Natural killer cell treated with Interleukin-12 subunit alpha and Interleukin-12 subunit beta and Interleukin-15 and Interleukin-18, amount 100 ng/mL, for 72 hours (primary cell): Measurements from ENCODE around the gene DCANP1. TPM values are rescaled to one million over a fixed set of nuclear protein-coding genes. Genes with fewer than 3 reads are reported as not detected.

Experiments
- ATAC-seq, 2 donors: fragments of 150-1000 bp; cut with Tn5 transposase in 1 of 2; sonication (Bioruptor Pico), chemical (Tn5 transposase) in 1 of 2; 2 replicates each; pipeline ENCODE4 v1.10.0; 2021
- DNase-seq: peaks from one replicate; pipeline ENCODE4 v3.0.0; 2022; ENCODE audit warnings: low spot score
- H3K27ac Mint-ChIP-seq, 2 donors: 1 replicate in 1 of 2; 2 replicates in 1 of 2; pipeline ENCODE4 v1.8.0; 2022; ENCODE audit warnings: mixed read lengths in 2 of 2, mild to moderate bottlenecking in 1 of 2, moderate library complexity in 1 of 2
- H3K27me3 Mint-ChIP-seq, 2 donors: 1 replicate in 1 of 2; 2 replicates in 1 of 2; pipeline ENCODE4 v1.8.0; 2022; ENCODE audit warnings: mixed read lengths in 2 of 2
- H3K36me3 Mint-ChIP-seq: one replicate; pipeline ENCODE4 v1.8.0; 2022; ENCODE audit warnings: mixed read lengths
- H3K4me1 Mint-ChIP-seq, 2 donors: 1 replicate in 1 of 2; 2 replicates in 1 of 2; pipeline ENCODE4 v1.8.0; 2022; ENCODE audit warnings: low read depth in 2 of 2, mixed read lengths in 2 of 2, mild to moderate bottlenecking in 1 of 2
- H3K4me3 Mint-ChIP-seq: one replicate; pipeline ENCODE4 v1.8.0; 2022; ENCODE audit warnings: mixed read lengths
- H3K9me3 Mint-ChIP-seq: 2 replicates; pipeline ENCODE4 v1.8.0; 2022; ENCODE audit warnings: mixed read lengths
- total RNA-seq, 2 donors: library from RNA; stranded (reverse); gene quantifications; one replicate each; pipeline ENCODE4 v1.2.3, GENCODE V29; 2022

Gene DCANP1
- total RNA-seq, 2 donors from 2014 or later, result not detected

DNA sequence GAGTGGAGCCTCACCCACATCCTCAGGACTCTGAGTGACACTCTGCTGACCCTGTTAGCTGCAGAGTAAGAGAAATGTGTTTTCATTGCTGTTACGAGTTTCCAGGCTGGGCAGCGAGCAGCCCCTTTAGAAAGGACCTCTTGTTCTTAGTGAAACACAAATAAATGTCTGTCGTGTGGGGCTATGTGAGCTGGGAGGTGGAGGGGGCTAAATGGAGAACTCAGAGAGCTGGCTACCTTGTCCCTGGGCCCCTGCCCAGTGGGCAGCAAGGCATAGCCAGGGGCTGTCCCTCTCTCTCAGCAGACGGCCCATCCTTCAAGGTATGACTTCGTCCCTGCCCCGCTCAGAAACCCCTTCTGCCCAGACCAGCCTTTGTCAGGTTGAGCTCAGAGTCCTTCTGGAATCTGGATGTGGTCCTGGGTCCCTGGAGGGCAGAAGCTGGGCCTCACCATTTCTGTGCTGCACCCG, 10.2 kb downstream of the DCANP1 start:
- Mint-ChIP-seq H3K9me3 (no peaks in the 10 kb centered on the region), H3K27ac (no peak overlapping the region), H3K27me3 (peaks cover 6 to 7% of the 10 kb centered on the region in 2 donors), H3K4me1 (no peaks in the 10 kb centered on the region), H3K4me3 (no peak overlapping the region), H3K36me3 (no peaks in the 10 kb centered on the region)
- no peak for DNase-seq
- no peak for ATAC-seq

DNA sequence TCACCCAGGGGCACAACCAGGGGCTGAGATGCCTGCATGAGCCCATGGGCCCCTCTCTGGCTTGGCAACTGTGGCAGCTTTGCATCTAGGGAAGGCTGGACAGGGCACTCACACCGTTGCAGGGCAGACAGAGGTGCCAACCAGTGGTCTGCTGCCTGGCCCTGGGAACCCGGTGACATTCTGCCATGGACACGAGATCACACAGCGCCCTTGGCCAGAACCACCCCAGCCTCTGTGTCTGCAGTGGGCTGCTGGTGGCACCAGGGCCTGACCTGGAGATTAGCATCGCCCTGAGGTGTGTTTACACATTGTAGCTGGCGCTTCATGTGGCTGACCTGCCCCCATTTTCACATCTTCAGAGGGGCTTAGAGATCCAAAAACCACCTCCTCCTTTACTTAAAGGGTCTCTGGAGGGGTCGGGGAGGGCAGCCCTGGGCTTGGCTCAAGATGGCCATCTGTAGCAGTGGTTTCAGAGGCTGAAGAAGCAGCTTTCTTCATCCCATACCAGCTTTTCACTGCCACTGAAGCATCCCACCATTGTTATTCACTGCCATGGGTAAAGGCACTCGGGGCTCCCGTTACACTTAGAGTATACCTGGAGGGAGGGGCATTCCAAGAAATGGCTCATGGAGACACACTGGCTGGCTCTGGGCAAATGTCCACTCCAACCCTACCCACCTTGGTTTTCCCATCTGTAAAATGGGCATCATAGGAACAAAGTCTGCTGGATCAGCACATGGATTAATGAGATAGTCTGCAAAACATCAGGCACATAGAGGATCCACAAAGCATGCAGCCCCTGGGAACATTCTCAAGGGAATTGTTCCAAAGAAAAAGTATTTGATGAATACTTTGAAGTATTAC, 11.4 kb downstream of the DCANP1 start:
- Mint-ChIP-seq H3K36me3 (no peaks in the 10 kb centered on the region), H3K4me3 (no peak overlapping the region), H3K9me3 (no peaks in the 10 kb centered on the region), H3K27ac (no peak overlapping the region), H3K4me1 (no peaks in the 10 kb centered on the region), H3K27me3 (peaks cover 6 to 14% of the 10 kb centered on the region in 2 donors)
- ATAC-seq, result no peak
- no peak for DNase-seq

DNA sequence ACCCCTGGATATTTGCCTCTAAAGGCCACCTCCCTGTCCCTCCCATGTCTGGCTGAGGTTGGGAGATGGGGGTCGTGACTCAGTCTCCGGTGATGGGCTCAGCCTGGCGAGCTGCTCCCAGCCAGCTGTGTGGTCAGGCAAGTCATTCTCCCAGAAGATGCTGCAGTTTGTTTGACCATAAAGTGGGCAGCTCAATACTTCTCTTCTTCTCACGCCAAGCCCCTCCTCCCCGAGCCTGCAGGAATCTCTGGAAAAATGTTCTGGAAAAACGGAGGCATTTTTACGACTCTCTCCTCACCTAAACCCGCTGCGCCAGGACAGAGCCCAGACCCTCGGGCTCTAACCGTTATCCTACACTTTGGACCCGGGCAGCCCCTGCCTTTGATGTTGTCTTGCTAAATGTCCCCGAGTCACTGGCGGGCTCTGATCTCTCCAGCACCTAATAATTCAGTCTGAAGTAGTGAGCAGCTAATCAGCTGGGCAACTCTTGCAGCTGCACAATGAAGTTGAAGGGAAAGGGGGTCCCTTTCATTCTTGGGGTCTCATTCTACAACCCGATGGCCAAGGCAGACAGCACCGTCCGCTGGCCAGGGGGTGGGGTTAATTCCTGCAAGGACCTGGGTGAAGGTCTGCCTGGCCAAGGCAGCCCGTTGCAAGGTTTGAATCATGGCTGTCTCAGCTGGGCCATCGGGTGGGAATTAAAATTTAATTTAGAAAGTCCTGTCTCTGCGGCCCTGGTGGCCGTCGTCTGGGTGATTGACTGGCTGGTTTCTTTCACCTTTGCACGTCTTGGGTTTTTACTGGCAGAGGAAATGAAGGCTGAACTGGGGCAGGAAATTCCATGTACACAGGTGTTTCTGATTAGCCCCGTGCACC, 12.3 kb downstream of the DCANP1 start:
- H3K9me3 Mint-ChIP-seq, result no peaks in the 10 kb centered on the region

DNA sequence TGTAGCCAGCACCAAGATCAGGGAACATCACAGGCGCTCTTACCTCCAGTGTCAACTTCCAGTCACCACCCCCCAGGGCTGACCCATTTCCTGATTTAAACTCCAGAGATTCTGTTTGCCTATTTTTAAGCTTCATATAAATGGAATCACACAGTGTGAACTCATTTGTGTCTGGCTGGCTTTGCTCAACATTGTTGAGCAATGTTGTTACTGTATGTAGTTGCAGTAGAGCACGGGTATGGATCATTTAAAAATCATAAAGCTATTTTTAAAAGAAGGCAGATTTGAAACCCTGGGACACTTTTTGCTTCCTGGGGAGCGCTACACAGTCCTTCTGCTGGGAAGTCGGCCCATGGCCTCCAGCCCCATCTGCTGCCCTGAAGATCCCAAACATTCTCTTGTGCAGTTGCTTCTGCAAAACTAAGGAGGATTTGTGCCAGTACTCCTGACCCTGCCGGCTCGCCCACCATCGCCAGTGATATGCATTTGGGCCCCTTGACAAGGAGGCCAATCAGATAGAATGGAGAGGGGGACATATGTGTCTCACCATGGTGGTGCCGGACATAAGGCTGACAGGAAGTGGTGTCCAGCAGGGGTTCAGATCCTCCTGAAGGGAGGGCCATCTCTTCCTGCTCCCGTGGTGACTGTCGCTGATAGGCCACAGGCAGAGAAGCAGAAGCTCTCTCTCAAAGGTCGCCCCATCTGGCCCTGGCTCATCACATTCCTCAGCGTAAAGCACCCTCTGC, 13.3 kb downstream of the DCANP1 start:
- H3K36me3 Mint-ChIP-seq, result no peaks in the 10 kb centered on the region
- no peaks in the 10 kb centered on the region for H3K4me1 Mint-ChIP-seq
- H3K4me3 Mint-ChIP-seq, result no peak overlapping the region
- no peaks in the 10 kb centered on the region for H3K9me3 Mint-ChIP-seq
- H3K27ac Mint-ChIP-seq, result no peak overlapping the region
- no peak for ATAC-seq
- DNase-seq, result no peak
- peaks cover 12 to 27% of the 10 kb centered on the region in 2 donors for H3K27me3 Mint-ChIP-seq

More for the DNA sequence above, 12.3 kb downstream of the DCANP1 start:
- no peaks in the 10 kb centered on the region for H3K36me3 Mint-ChIP-seq
- no peak overlapping the region for H3K4me3 Mint-ChIP-seq
- H3K4me1 Mint-ChIP-seq, result no peaks in the 10 kb centered on the region
- ATAC-seq, result no peak
- H3K27ac Mint-ChIP-seq, result no peak overlapping the region
- no peak for DNase-seq
- H3K27me3 Mint-ChIP-seq, result peaks cover 10 to 20% of the 10 kb centered on the region in 2 donors

DNA sequence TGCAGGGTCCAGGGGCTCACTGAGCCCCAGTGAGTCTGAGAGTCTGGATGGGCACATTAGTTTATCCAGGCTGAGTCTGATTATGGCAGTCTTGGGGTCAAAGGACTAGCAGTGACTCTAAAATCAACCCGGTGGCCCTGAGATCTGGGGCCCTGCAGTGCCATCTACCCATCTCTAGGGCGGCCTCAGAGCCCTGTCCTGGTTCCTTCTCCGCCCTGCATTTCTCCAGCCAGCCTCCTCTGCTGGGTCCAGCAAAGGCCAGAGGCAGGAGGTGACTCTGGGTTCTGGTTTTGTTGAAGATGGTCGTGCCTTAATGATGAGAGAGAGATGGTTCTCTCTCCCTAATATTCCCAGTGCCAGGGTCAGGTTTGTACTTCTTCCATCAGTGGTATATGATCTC, 15.0 kb downstream of the DCANP1 start:
- no peaks in the 10 kb centered on the region for H3K4me1 Mint-ChIP-seq
- no peaks in the 10 kb centered on the region for H3K9me3 Mint-ChIP-seq
- DNase-seq, result no peak

DNA sequence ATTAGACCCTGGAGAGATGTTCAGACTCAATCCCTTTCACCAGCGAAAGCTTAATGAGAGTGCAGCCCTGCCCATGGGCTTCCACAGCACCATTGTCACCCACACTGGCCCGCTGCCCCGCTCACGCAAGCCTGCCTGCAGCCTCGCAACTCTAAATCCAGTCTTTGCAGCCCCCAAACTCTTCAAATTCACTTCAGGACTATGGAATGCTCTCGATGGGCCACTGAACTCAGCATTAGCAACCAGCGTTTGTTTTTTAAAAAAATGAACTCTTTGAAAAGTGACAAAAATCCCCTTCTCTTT, 17.1 kb downstream of the DCANP1 start:
- H3K9me3 Mint-ChIP-seq, result no peaks in the 10 kb centered on the region
- H3K4me3 Mint-ChIP-seq, result no peak overlapping the region
- peaks cover 0 to 10% of the 10 kb centered on the region in 2 donors for H3K4me1 Mint-ChIP-seq
- H3K27ac Mint-ChIP-seq, result no peak overlapping the region
- peaks cover 14 to 26% of the 10 kb centered on the region in 2 donors for H3K27me3 Mint-ChIP-seq
- no peak for DNase-seq
- ATAC-seq, result no peak
- no peaks in the 10 kb centered on the region for H3K36me3 Mint-ChIP-seq

More for the DNA sequence above, 15.0 kb downstream of the DCANP1 start:
- peaks cover 17 to 34% of the 10 kb centered on the region in 2 donors for H3K27me3 Mint-ChIP-seq
- no peak overlapping the region for H3K27ac Mint-ChIP-seq
- H3K36me3 Mint-ChIP-seq, result no peaks in the 10 kb centered on the region
- ATAC-seq, result no peak
- no peak overlapping the region for H3K4me3 Mint-ChIP-seq

DNA sequence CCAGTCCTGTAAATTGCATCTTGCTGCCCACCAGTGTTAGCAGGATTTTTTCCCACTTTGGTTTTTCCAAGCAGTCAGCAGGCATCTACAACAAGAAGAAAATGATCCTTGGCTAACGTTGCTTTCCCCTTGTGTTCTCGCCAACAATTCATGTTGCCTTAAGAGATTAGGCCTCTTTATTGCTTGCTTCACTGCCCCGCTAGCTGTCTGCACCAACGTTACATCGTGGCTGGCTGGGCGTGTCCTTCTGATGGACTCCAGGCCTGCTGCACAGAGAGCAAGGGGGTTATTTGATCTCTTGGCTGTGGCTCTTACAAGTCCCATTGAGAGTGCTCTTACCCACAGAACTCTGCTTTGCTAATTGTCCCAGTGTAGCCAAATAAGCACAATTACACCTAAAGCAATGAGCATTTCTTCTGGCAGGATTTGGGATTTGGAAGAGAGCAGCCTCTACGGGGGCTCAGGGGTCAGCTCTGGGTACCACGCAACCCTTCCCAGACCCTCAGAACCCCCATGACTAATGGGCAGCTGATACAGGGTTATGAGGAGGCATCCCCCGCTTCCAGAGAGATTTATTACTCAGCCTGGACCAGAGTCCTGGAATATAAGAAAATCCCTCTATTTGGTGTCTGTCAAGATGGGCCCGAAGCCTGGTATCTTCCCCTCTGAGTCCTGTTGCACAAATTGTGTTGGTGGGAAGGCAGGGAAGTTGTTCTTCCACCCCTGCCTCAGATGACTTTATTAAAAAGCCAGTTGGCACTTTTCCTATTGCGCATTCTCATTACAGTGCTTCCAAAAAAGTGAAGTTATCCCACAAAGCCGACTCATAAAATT, 17.6 kb downstream of the DCANP1 start:
- peaks cover 0 to 10% of the 10 kb centered on the region in 2 donors for H3K4me1 Mint-ChIP-seq
- H3K9me3 Mint-ChIP-seq, result no peaks in the 10 kb centered on the region
- H3K36me3 Mint-ChIP-seq, result no peaks in the 10 kb centered on the region
- no peak for DNase-seq
- H3K27ac Mint-ChIP-seq, result no peak overlapping the region
- peaks cover 11 to 26% of the 10 kb centered on the region in 2 donors for H3K27me3 Mint-ChIP-seq
- ATAC-seq, result no peak
- H3K4me3 Mint-ChIP-seq, result no peak overlapping the region

DNA sequence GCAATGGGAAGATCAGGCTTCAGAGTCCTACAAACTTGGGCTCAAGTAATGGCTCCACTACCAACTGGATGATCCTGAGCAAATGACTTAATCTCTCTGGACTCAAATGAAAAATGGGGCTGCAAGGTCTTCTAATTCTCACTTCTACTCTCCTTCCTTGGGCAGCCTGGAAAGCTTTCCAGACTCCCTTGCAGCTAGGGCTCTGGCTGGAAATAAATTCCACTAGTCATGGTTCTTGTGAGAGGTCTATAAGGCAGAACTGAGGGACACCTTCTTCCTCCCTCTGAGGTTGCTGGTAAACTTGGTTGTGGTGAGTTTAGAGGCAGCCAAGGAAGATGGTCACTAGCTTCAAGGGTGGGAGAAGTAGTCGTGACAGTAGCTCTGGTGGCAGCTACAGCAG, 18.6 kb downstream of the DCANP1 start:
- Mint-ChIP-seq H3K4me1 (peaks cover 0 to 10% of the 10 kb centered on the region in 2 donors), H3K4me3 (no peak overlapping the region), H3K9me3 (no peaks in the 10 kb centered on the region), H3K36me3 (no peaks in the 10 kb centered on the region), H3K27me3 (peaks cover 14 to 34% of the 10 kb centered on the region in 2 donors), H3K27ac (no peak overlapping the region)
- DNase-seq, result no peak
- no peak for ATAC-seq

DNA sequence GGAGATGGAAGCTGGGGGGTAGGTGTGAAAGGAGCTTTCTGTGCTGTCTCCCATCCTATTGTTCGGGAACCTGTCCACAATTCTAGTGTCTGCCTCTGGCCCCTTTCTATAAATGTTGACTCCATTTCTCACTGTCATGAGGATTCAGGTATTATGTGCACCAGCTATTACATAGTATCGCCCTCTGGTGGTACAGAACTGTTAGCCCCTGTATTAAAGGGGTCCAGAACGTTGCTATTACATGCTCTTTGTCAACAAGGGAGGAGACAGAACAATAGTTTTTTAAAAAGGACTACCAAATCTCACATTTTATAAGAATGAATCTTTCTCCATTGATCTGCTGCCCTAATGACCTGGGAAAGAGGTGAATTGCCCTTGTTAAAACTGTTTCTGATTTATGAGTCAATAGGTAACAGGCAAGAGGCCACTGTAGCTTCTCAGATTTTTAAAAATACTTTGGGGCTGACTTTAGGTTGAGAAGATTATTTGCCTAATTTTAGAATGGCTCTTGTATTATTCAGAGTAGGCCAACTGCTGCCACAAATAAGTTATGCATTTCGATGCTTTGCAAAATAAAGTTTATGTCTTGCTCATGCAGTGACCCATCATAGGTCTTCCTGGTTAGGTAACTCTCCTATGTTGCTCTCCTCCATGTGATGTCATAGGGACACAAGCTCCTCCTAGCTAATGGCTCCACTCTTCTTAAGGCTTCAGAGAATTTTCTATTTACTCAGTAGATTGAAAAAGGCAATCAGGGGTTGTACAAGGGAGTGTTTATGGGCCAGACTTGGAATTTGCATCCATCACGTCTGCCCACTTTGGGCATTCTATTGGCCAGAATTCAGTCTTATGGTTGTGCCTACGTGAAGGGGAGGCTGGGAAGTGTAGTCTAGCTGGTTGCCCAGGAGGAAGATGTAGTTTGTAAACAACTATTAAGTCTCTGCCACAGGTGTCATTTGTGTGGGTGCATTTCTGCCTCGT, 20.8 kb downstream of the DCANP1 start:
- Mint-ChIP-seq H3K36me3 (no peaks in the 10 kb centered on the region), H3K27ac (no peak overlapping the region), H3K4me3 (no peak overlapping the region), H3K4me1 (peaks cover 0 to 10% of the 10 kb centered on the region in 2 donors), H3K9me3 (no peaks in the 10 kb centered on the region), H3K27me3 (peaks cover 15 to 47% of the 10 kb centered on the region in 2 donors)
- peak; percentile 62 to 65 for ATAC-seq
- no peak for DNase-seq

DNA sequence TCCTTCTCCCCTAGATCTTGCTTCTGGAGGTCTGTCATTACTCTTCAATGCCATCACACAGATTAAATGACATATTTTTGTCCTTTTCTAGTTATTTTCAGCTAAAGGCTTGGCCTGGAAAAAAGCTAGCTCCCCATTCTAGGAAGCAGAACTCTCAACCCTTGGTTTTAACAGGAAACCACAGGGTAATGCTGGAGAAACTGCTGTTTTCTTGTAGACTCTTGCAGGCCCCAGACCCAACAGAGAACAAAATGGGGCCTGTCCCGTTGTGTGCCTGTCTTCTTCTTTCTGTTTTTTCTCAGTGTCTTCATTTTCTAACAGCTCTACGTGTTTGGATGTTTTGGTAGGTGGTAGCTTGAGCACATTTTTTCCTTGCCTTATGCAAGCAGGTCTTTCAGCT, 21.5 kb downstream of the DCANP1 start:
- no peak overlapping the region for H3K27ac Mint-ChIP-seq
- no peak for DNase-seq
- H3K27me3 Mint-ChIP-seq, result peaks cover 16 to 48% of the 10 kb centered on the region in 2 donors
- H3K4me1 Mint-ChIP-seq, result peaks cover 0 to 10% of the 10 kb centered on the region in 2 donors
- no peaks in the 10 kb centered on the region for H3K36me3 Mint-ChIP-seq
- no peak overlapping the region for H3K4me3 Mint-ChIP-seq
- H3K9me3 Mint-ChIP-seq, result no peaks in the 10 kb centered on the region
- no peak for ATAC-seq

DNA sequence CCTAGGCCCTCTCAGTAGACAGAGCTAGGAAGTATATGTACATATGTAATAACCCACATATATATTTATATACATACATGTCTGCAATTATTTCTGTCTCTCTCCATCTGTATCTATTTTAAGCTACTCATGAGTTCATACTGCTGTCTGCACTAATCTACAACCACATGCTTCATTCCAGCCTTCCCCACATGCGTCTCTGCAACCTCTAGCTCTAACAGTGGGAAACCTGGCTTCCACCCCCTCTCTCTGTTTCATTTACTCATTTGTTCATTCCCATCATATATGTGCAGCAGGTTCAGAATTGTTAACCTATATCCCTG, 23.3 kb downstream of the DCANP1 start:
- Mint-ChIP-seq H3K9me3 (no peaks in the 10 kb centered on the region), H3K4me3 (no peak overlapping the region), H3K27ac (no peak overlapping the region), H3K4me1 (peaks cover 0 to 10% of the 10 kb centered on the region in 2 donors), H3K27me3 (peaks cover 16 to 50% of the 10 kb centered on the region in 2 donors), H3K36me3 (peaks cover 10% of the 10 kb centered on the region)
- ATAC-seq (no peak), DNase-seq (no peak)

DNA sequence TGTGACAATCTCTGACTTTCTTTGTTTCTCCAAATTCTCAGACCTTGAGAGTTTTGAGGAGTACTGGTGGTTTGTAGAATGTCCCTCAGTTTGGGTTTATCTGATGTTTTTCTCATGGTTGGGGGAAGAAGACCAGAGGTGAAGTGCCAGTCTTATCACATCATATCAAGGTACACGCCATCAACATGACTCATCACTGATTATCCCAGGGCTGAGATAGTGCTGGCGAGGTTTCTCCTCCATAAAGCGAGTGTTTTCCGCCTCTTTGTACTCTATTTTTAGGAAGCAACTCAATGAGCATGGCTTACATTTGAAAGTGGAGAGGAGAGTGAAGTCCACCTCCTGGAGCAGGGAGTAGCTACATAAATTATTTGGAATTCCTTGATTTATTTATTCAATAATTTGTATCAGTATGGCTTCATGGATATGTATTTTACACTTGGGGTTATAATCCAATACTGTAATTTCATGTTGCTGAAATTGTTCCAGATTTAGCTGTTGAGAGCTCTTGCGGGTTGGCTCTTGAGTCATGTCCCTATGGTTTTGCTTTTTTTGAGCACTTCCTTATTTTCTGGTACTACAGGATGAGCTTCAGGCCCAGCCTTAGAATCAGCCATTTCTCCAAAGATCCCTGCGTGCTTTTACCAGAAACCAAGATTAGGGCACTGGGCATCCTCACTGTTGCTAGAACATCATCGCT, 23.9 kb downstream of the DCANP1 start:
- ATAC-seq (no peak), DNase-seq (no peak)
- Mint-ChIP-seq H3K4me1 (peaks cover 0 to 10% of the 10 kb centered on the region in 2 donors), H3K27ac (no peak overlapping the region), H3K36me3 (peaks cover 10% of the 10 kb centered on the region), H3K27me3 (peaks cover 15 to 50% of the 10 kb centered on the region in 2 donors), H3K9me3 (no peaks in the 10 kb centered on the region), H3K4me3 (no peak overlapping the region)
